A549 treated with Mapracorat at 1 μM for 4 hours (cell line): ENCODE data around the gene PSAT1. TPM values are rescaled to one million over a fixed set of nuclear protein-coding genes. Genes with fewer than 3 reads are reported as not detected.

Experiments
- total RNA-seq: library from RNA; stranded (reverse); fragments of 200-300 nt; extraction: Qiagen RNA extraction; gene quantifications from 5 replicates; pipeline ENCODE4 v1.2.3, GENCODE V29; 2022

Gene PSAT1
- total RNA-seq, result 140 to 166 TPM (median 158 TPM) in 5 replicates

GRCh38 chr9:78296893-78297671 lies at the start of gene PSAT1:
Gene PSAT1 (plus strand): TSS chr9:78297125. CDS start chr9:78297211, 86 bp downstream.

Other genes with a start within 250 kb of the PSAT1 start
- 16.0 to 19.4 TPM (median 18.5 TPM) in 5 replicates for gene CEP78, start 61.0 kb upstream of the PSAT1 start, total RNA-seq